ENCODE results near the gene ERBB4. TPM values are rescaled to one million over a fixed set of nuclear protein-coding genes. Genes with fewer than 3 reads are reported as not detected.

ERBB4 gene
- total and polyA plus RNA-seq, 10 of the 15 experiments (the other 5 are each of a cell fraction or from before 2014, with no cell fraction given): under 0.01 to 0.23 (median 0.01) TPM; not detected in 4

- TF ChIP-seq GATAD2B (conservative IDR thresholded peaks at IDR 0.05; ENCODE audit: low read depth) (no peak), NR2C2 (IDR thresholded peaks at IDR 0.05; ENCODE audit: borderline replicate concordance, control insufficient read depth, insufficient read length, low read depth) (no peak), ZBTB4 (CRISPR knock-in tag; IDR thresholded peaks at IDR 0.05) (no peak)
These were observed 1209.2 kb downstream of the ERBB4 start (continued) for GRCh38 chr2:211329421-211329820.

GRCh38 chr2:211328126-211328525 is 1210.5 kb downstream of the ERBB4 start:
- Histone ChIP-seq H3K9ac (ENCODE audit: control insufficient read depth, insufficient read depth, low read length) (no peak overlapping the region), H2AFZ (ENCODE audit: control insufficient read depth, low read depth, low read length) (no peak overlapping the region), H3K36me3 (ENCODE audit: control insufficient read depth in 2 of 2, insufficient read depth in 2 of 2, low read length in 1 of 2) (no peaks in the 10 kb centered on the region), H3K4me1 (ENCODE audit: control insufficient read depth, insufficient read depth, low read length) (no peaks in the 10 kb centered on the region), H3K9me3 (replicated peaks; ENCODE audit: control insufficient read depth, insufficient read depth, low read length) (no peaks in the 10 kb centered on the region), H3K27ac (ENCODE audit: control insufficient read depth, insufficient read depth) (no peak overlapping the region), H3K4me2 (ENCODE audit: control insufficient read depth, insufficient read depth) (no peak overlapping the region), H3K79me2 (ENCODE audit: control insufficient read depth, insufficient read depth, low read length) (no peaks in the 10 kb centered on the region), H3K27me3 (replicated peaks in 1 of 2; ENCODE audit: control insufficient read depth in 2 of 2, insufficient read depth in 2 of 2, low read length in 1 of 2) (no peaks in the 10 kb centered on the region), H3K4me3 (no peak overlapping the region), H4K20me1 (ENCODE audit: control insufficient read depth, insufficient read depth) (no peaks in the 10 kb centered on the region)
- no peak for FAIRE-seq
- ChIA-PET SMC1A (ENCODE audit: uncharacterized antibody, unreplicated experiment) (no interaction called here), RAD21 (ENCODE audit: unreplicated experiment) (no interaction called here), POLR2A (no interaction called here), CTCF (no interaction called here)
- in situ Hi-C loops (cut with MboI): no loop called here
- BruUV-seq (replicated peaks): no TSS peak
- WGBS (ENCODE audit: insufficient coverage, insufficient replicate concordance, low lambda C conversion rate, missing lambda C conversion rate): 21% methylated on average over 2 of the region's 2 CpGs
- intact Hi-C loops (cut with micrococcal nuclease; ENCODE audit: unreplicated experiment): no loop called here
- DNase-seq (ENCODE audit: low read depth, low spot score): no peak
- no peak for ATAC-seq
- TF ChIP-seq SMAD5 (IDR thresholded peaks at IDR 0.05; ENCODE audit: low read depth): no peak
- TF ChIP-seq ZBTB33 (IDR thresholded peaks at IDR 0.05): no peak
- no peak for TF ChIP-seq ZBTB11 (CRISPR knock-in tag; IDR thresholded peaks at IDR 0.05)
- TF ChIP-seq CREM (IDR thresholded peaks at IDR 0.05; ENCODE audit: low read depth): no peak
- no peak for TF ChIP-seq ZNF217 (IDR thresholded peaks at IDR 0.05)
- no peak for TF ChIP-seq IRF5 (IDR thresholded peaks at IDR 0.05; ENCODE audit: borderline replicate concordance)
